GM18951 (cell line): ENCODE results near the gene FLCN.

ENCODE experiments used
- POLR2A ChIP-seq: IDR thresholded peaks from 4 replicates; pipeline ENCODE4 v1.6.1; 2011; ENCODE audit warnings: mild to moderate bottlenecking; ENCODE audit not compliant: insufficient read length, insufficient read depth; ENCODE audit errors: extremely low read depth
- in situ Hi-C: fragments of 300-500 bp; cut with MboI; formaldehyde crosslinking; loops from one replicate; pipeline ENCODE4 v1.12.0; 2022; ENCODE audit warnings: low sequenced_read_pairs, mixed read lengths, inconsistent platforms; ENCODE audit not compliant: unreplicated experiment

The FLCN gene

GRCh38 chr17:17254036-17254435, 17.1 kb upstream of the FLCN start:
- in situ Hi-C loops, result no loop called here
- TF ChIP-seq POLR2A, result no peak

GRCh38 chr17:17253406-17253805, 16.4 kb upstream of the FLCN start:
- TF ChIP-seq POLR2A, result no peak
- in situ Hi-C loops, result no loop called here

GRCh38 chr17:17252149-17252661, 15.2 kb upstream of the FLCN start:
- TF ChIP-seq POLR2A, result no peak
- in situ Hi-C loops, result no loop called here

- in situ Hi-C loops, result no loop called here
- TF ChIP-seq POLR2A, result no peak
Observed at GRCh38 chr17:17246879-17247278, 9.9 kb upstream of the FLCN start.

GRCh38 chr17:17243163-17243562, 6.2 kb upstream of the FLCN start:
- TF ChIP-seq POLR2A, result no peak
- in situ Hi-C loops, result no loop called here

GRCh38 chr17:17242246-17242645, 5.3 kb upstream of the FLCN start:
- in situ Hi-C loops, result no loop called here
- TF ChIP-seq POLR2A, result no peak

GRCh38 chr17:17241656-17242055, 4.7 kb upstream of the FLCN start:
- in situ Hi-C loops, result no loop called here
- no peak for TF ChIP-seq POLR2A

GRCh38 chr17:17239832-17240231, 2.9 kb upstream of the FLCN start:
- no peak for TF ChIP-seq POLR2A
- in situ Hi-C loops, result no loop called here

- in situ Hi-C loops, result no loop called here
- no peak for TF ChIP-seq POLR2A
Observed at GRCh38 chr17:17236295-17237025, 508 bp downstream of the FLCN start.

- in situ Hi-C loops, result no loop called here
Observed at GRCh38 chr17:17235212-17236174, 1.5 kb downstream of the FLCN start.

GRCh38 chr17:17232303-17232621, 4.7 kb downstream of the FLCN start:
- in situ Hi-C loops, result no loop called here
- TF ChIP-seq POLR2A, result no peak

More at GRCh38 chr17:17235212-17236174, 1.5 kb downstream of the FLCN start:
- TF ChIP-seq POLR2A, result no peak

- in situ Hi-C loops, result no loop called here
- no peak for TF ChIP-seq POLR2A
Observed at GRCh38 chr17:17231621-17232302, 5.2 kb downstream of the FLCN start.
